ENCODE measurements around the gene HS1BP3. TPM values are rescaled to one million over a fixed set of nuclear protein-coding genes. Genes with fewer than 3 reads are reported as not detected.

The HS1BP3 gene
- total RNA-seq, 2 experiments from 2014 or later = 14.1 to 14.4 TPM

GRCh38 chr2:20646446-20646845, 4.5 kb downstream of the HS1BP3 start:
- no peak overlapping the region for H3K4me3 Mint-ChIP-seq
- H3K27me3 Mint-ChIP-seq = no peaks in the 10 kb centered on the region
- H3K4me1 Mint-ChIP-seq = peaks cover 24% of the 10 kb centered on the region
- no peaks in the 10 kb centered on the region for H3K9me3 Mint-ChIP-seq
- no peak overlapping the region for H3K27ac Mint-ChIP-seq
- no peaks in the 10 kb centered on the region for H3K36me3 Mint-ChIP-seq (ENCODE audit: low read depth)
- CTCF ChIA-PET = no interaction called here
- POLR2A ChIA-PET = no interaction called here
- no peak for DNase-seq

GRCh38 chr2:20645761-20646160, 5.1 kb downstream of the HS1BP3 start:
- no peaks in the 10 kb centered on the region for H3K9me3 Mint-ChIP-seq
- CTCF ChIA-PET = no interaction called here
- H3K4me3 Mint-ChIP-seq = no peak overlapping the region
- peaks cover 21% of the 10 kb centered on the region for H3K4me1 Mint-ChIP-seq
- H3K27ac Mint-ChIP-seq = no peak overlapping the region
- no peaks in the 10 kb centered on the region for H3K27me3 Mint-ChIP-seq
- H3K36me3 Mint-ChIP-seq (ENCODE audit: low read depth) = no peaks in the 10 kb centered on the region
- DNase-seq = no peak
- POLR2A ChIA-PET = no interaction called here

GRCh38 chr2:20645301-20645701, 5.6 kb downstream of the HS1BP3 start:
- DNase-seq = no peak
- no peaks in the 10 kb centered on the region for H3K27me3 Mint-ChIP-seq
- H3K9me3 Mint-ChIP-seq = no peaks in the 10 kb centered on the region
- H3K4me3 Mint-ChIP-seq = no peak overlapping the region
- CTCF ChIA-PET = no interaction called here
- no peaks in the 10 kb centered on the region for H3K36me3 Mint-ChIP-seq (ENCODE audit: low read depth)
- H3K4me1 Mint-ChIP-seq = peaks cover 18% of the 10 kb centered on the region
- H3K27ac Mint-ChIP-seq = no peak overlapping the region
- POLR2A ChIA-PET = no interaction called here

GRCh38 chr2:20643826-20644225, 7.1 kb downstream of the HS1BP3 start:
- Mint-ChIP-seq H3K4me1 (peaks cover 7% of the 10 kb centered on the region), H3K4me3 (no peak overlapping the region), H3K9me3 (no peaks in the 10 kb centered on the region), H3K27ac (no peak overlapping the region), H3K27me3 (no peaks in the 10 kb centered on the region), H3K36me3 (ENCODE audit: low read depth) (no peaks in the 10 kb centered on the region)
- CTCF ChIA-PET = interaction anchor here (0.7 to 2.7 kb wide), 8 partner anchors 8 to 233 kb away, joined by 3 to 30 read pairs (median 11); partner anchors contain the start of genes HS1BP3 and RHOB
- POLR2A ChIA-PET = no interaction called here
- DNase-seq = no peak

GRCh38 chr2:20643060-20643459, 7.8 kb downstream of the HS1BP3 start:
- Mint-ChIP-seq H3K27ac (no peak overlapping the region), H3K4me1 (no peaks in the 10 kb centered on the region), H3K36me3 (ENCODE audit: low read depth) (no peaks in the 10 kb centered on the region), H3K9me3 (no peaks in the 10 kb centered on the region), H3K27me3 (no peaks in the 10 kb centered on the region), H3K4me3 (no peak overlapping the region)
- no peak for DNase-seq
- ChIA-PET POLR2A (no interaction called here), CTCF (interaction anchor here (0.5 to 2.7 kb wide), 17 partner anchors 8 to 318 kb away, joined by 3 to 30 read pairs (median 5); partner anchors contain the start of genes HS1BP3 and RHOB)

- no peak overlapping the region for H3K4me3 Mint-ChIP-seq
- peak overlapping the region; percentile 46 for H3K27ac Mint-ChIP-seq
- no peaks in the 10 kb centered on the region for H3K27me3 Mint-ChIP-seq
- no peaks in the 10 kb centered on the region for H3K36me3 Mint-ChIP-seq (ENCODE audit: low read depth)
- DNase-seq = peak; percentile 74
- H3K9me3 Mint-ChIP-seq = no peaks in the 10 kb centered on the region
- ChIA-PET POLR2A (no interaction called here), CTCF (interaction anchor here (0.5 to 2.7 kb wide), 23 partner anchors 8 to 317 kb away, joined by 3 to 30 read pairs (median 4); partner anchors contain the start of genes HS1BP3 and RHOB)
- no peaks in the 10 kb centered on the region for H3K4me1 Mint-ChIP-seq
Observed at GRCh38 chr2:20642055-20642971, 8.6 kb downstream of the HS1BP3 start.

- Mint-ChIP-seq H3K4me1 (no peaks in the 10 kb centered on the region), H3K36me3 (ENCODE audit: low read depth) (no peaks in the 10 kb centered on the region), H3K9me3 (no peaks in the 10 kb centered on the region), H3K4me3 (no peak overlapping the region), H3K27me3 (no peaks in the 10 kb centered on the region), H3K27ac (no peak overlapping the region)
- ChIA-PET POLR2A (no interaction called here), CTCF (interaction anchor here (0.9 to 2.6 kb wide), 12 partner anchors 7 to 298 kb away, joined by 3 to 30 read pairs (median 4); partner anchors contain the start of gene HS1BP3)
- DNase-seq = no peak
Observed at GRCh38 chr2:20641123-20641985, 9.5 kb downstream of the HS1BP3 start.

- DNase-seq = no peak
- Mint-ChIP-seq H3K36me3 (ENCODE audit: low read depth) (no peaks in the 10 kb centered on the region), H3K4me1 (no peaks in the 10 kb centered on the region), H3K27ac (no peak overlapping the region), H3K27me3 (no peaks in the 10 kb centered on the region), H3K9me3 (no peaks in the 10 kb centered on the region), H3K4me3 (no peak overlapping the region)
- ChIA-PET POLR2A (no interaction called here), CTCF (interaction anchor here (0.9 to 2.3 kb wide), 2 partner anchors 10 to 217 kb away, joined by 3 to 13 read pairs; partner anchors contain the start of gene HS1BP3)
Observed at GRCh38 chr2:20640411-20641122, 10.3 kb downstream of the HS1BP3 start.

- ChIA-PET POLR2A (no interaction called here), CTCF (interaction anchor here (0.6 to 2.3 kb wide), 2 partner anchors 11 to 664 kb away, joined by 5 to 13 read pairs; partner anchors contain the start of gene HS1BP3)
- Mint-ChIP-seq H3K4me1 (no peaks in the 10 kb centered on the region), H3K27me3 (no peaks in the 10 kb centered on the region), H3K27ac (no peak overlapping the region), H3K9me3 (no peaks in the 10 kb centered on the region), H3K4me3 (no peak overlapping the region), H3K36me3 (ENCODE audit: low read depth) (no peaks in the 10 kb centered on the region)
- no peak for DNase-seq
Observed at GRCh38 chr2:20638646-20639430, 12.1 kb downstream of the HS1BP3 start.

- DNase-seq = no peak
- ChIA-PET CTCF (no interaction called here), POLR2A (no interaction called here)
- Mint-ChIP-seq H3K36me3 (ENCODE audit: low read depth) (no peaks in the 10 kb centered on the region), H3K4me3 (no peak overlapping the region), H3K27ac (no peak overlapping the region), H3K27me3 (no peaks in the 10 kb centered on the region), H3K9me3 (no peaks in the 10 kb centered on the region), H3K4me1 (no peaks in the 10 kb centered on the region)
Observed at GRCh38 chr2:20638014-20638413, 12.9 kb downstream of the HS1BP3 start.

GRCh38 chr2:20637147-20637546, 13.8 kb downstream of the HS1BP3 start:
- H3K36me3 Mint-ChIP-seq (ENCODE audit: low read depth) = no peaks in the 10 kb centered on the region
- H3K4me1 Mint-ChIP-seq = no peaks in the 10 kb centered on the region
- no peaks in the 10 kb centered on the region for H3K27me3 Mint-ChIP-seq
- no peaks in the 10 kb centered on the region for H3K9me3 Mint-ChIP-seq
- ChIA-PET CTCF (no interaction called here), POLR2A (no interaction called here)
- no peak for DNase-seq
- no peak overlapping the region for H3K27ac Mint-ChIP-seq
- no peak overlapping the region for H3K4me3 Mint-ChIP-seq

All from activated CD4-positive, alpha-beta T cell treated with anti-CD3 and anti-CD28 coated beads, Interleukin-2, amount 10 ng/mL, durations not matched to agents 7 days and 5 days (primary cell).